Transverse colon (tissue), 4 donors: ENCODE data around the gene ASXL2. TPM values are rescaled to one million over a fixed set of nuclear protein-coding genes. Genes with fewer than 3 reads are reported as not detected.

Experiments
- DNase-seq: peaks from one replicate; pipeline ENCODE4 v3.0.0-alpha.2; 2019
- H3K27ac ChIP-seq, 4 donors: fragments of 200-600 bp; sonication (generic); 2 replicates each; pipeline ENCODE4 v1.5.1; 2016 to 2018; ENCODE audit warnings: inconsistent platforms in 4 of 4
- H3K27me3 ChIP-seq: fragments of 200-600 bp; sonication (generic); 2 replicates; pipeline ENCODE4 v1.5.1; 2017; ENCODE audit warnings: inconsistent platforms
- H3K36me3 ChIP-seq, 4 donors: fragments of 200-600 bp; sonication (generic); 2 replicates each; pipeline ENCODE4 v1.5.1; 2017 to 2019; ENCODE audit warnings: inconsistent platforms in 4 of 4
- H3K4me1 ChIP-seq, 4 donors: fragments of 200-600 bp; sonication (generic); 2 replicates each; pipeline ENCODE4 v1.5.1; 2017 to 2020; ENCODE audit warnings: inconsistent platforms in 4 of 4
- H3K4me3 ChIP-seq, 4 donors: fragments of 200-600 bp; sonication (generic); 1 replicate in 1 of 4; 2 replicates in 3 of 4; pipeline versions ENCODE4 v1.5.1 to v1.6.1; 2017 to 2019; ENCODE audit warnings: inconsistent platforms in 4 of 4
- H3K9me3 ChIP-seq, 2 donors: fragments of 200-600 bp; sonication (generic); 2 replicates each; pipeline ENCODE4 v1.5.1; 2017 to 2019; ENCODE audit warnings: inconsistent platforms in 2 of 2
- CTCF ChIP-seq, 5 experiments: fragments of 200-600 bp in 3 of 5; fragments of 450-650 bp in 2 of 5; sonication (generic) in 3 of 5; IDR thresholded peaks; 1 replicate in 2 of 5; 2 replicates in 3 of 5; pipeline ENCODE4 v1.5.1; 2016 to 2017; ENCODE audit warnings: antibody characterized with exemption in 5 of 5, inconsistent platforms in 3 of 5, mild to moderate bottlenecking in 2 of 5, moderate library complexity in 1 of 5
- EP300 ChIP-seq: sonication (generic); formaldehyde crosslinking; IDR thresholded peaks from one replicate; pipeline ENCODE4 v1.6.1; 2017; ENCODE audit warnings: antibody characterized with exemption, low read depth
- POLR2A ChIP-seq: fragments of 450-650 bp; IDR thresholded peaks from one replicate; pipeline ENCODE4 v1.6.1; 2016; ENCODE audit warnings: antibody characterized with exemption, mild to moderate bottlenecking, moderate library complexity
- POLR2AphosphoS5 ChIP-seq, 3 donors: sonication (generic); formaldehyde crosslinking; IDR thresholded peaks; one replicate each; pipeline ENCODE4 v1.6.1; 2016; ENCODE audit warnings: antibody characterized with exemption in 3 of 3
- WGBS, 2 donors: methylation state at CpG; one replicate each; pipeline ENCODE4 v1.1.5; 2018; ENCODE audit warnings: low coverage in 1 of 2; 5-methylcytosine and 5-hydroxymethylcytosine counted together
- in situ Hi-C, 4 donors: fragments of 200-750 bp; cut with MboI; loops; one replicate each; pipeline versions ENCODE4 v1.15.0 to v1.15.1; 2017; ENCODE audit warnings: low sequenced_read_pairs in 3 of 4, low pct_ligation_motif_present in 1 of 4, low pct_unique_long_range_greater_than_20kb in 1 of 4
- intact Hi-C: fragments of 100-400 bp; cut with DNase I; formaldehyde crosslinking; loops from one replicate; pipeline ENCODE4 v1.15.1; 2023; ENCODE audit warnings: low total_unique reads
- total RNA-seq, 4 donors: library from RNA; depleted of rRNA; stranded (reverse); fragments of >200 nt; gene quantifications; one replicate each; pipeline ENCODE4 v1.1.0, GENCODE V29; 2016

ASXL2 gene
- total RNA-seq, 4 donors from 2014 or later: 17.3 to 36.6 (median 23.3) TPM

GRCh38 chr2:25756536-25756935, 121.8 kb downstream of the ASXL2 start:
- H3K27ac ChIP-seq: no peak overlapping the region
- in situ Hi-C loops: no loop called here
- no peaks in the 10 kb centered on the region for H3K9me3 ChIP-seq
- no peak overlapping the region for H3K4me3 ChIP-seq
- TF ChIP-seq POLR2AphosphoS5 (IDR thresholded peaks at IDR 0.05): no peak
- no peak for TF ChIP-seq POLR2A
- no peak for TF ChIP-seq CTCF (IDR thresholded peaks at IDR 0.05)
- no peak for TF ChIP-seq EP300
- peaks cover 0 to 43% (median 15%) of the 10 kb centered on the region in 4 donors for H3K36me3 ChIP-seq
- intact Hi-C loops: loop anchor here (10.0 kb wide), 1 partner anchor 418 kb away; the partner anchor contains the start of gene GAREM2
- peaks cover 0 to 12% (median 0%) of the 10 kb centered on the region in 4 donors for H3K4me1 ChIP-seq
- WGBS, 2 donors: 63 to 86% methylated on average over 3 to 4 of the region's 4 CpGs
- no peaks in the 10 kb centered on the region for H3K27me3 ChIP-seq
- no peak for DNase-seq

GRCh38 chr2:25749676-25750075, 128.6 kb downstream of the ASXL2 start:
- DNase-seq: no peak
- Histone ChIP-seq H3K36me3 (peaks cover 0 to 76% (median 28%) of the 10 kb centered on the region in 4 donors), H3K4me3 (no peak overlapping the region), H3K9me3 (no peaks in the 10 kb centered on the region), H3K4me1 (no peaks in the 10 kb centered on the region), H3K27ac (no peak overlapping the region), H3K27me3 (no peaks in the 10 kb centered on the region)
- in situ Hi-C loops (no loop called here), intact Hi-C loops (loop anchor here (10.0 kb wide), 1 partner anchor 425 kb away; the partner anchor contains the start of gene GAREM2)
- 90 to 100% methylated on average over 3 to 5 of the region's 5 CpGs for WGBS, 2 donors
- TF ChIP-seq POLR2A: no peak
- no peak for TF ChIP-seq POLR2AphosphoS5 (IDR thresholded peaks at IDR 0.05)
- TF ChIP-seq CTCF (IDR thresholded peaks at IDR 0.05): no peak
- no peak for TF ChIP-seq EP300

GRCh38 chr2:25744055-25744454, 134.2 kb downstream of the ASXL2 start:
- no peak for DNase-seq
- H3K27me3 ChIP-seq: no peaks in the 10 kb centered on the region
- H3K4me1 ChIP-seq: no peaks in the 10 kb centered on the region
- intact Hi-C loops (no loop called here), in situ Hi-C loops (no loop called here)
- no peak for TF ChIP-seq EP300
- WGBS, 2 donors: 94 to 100% methylated on average over 3 to 8 of the region's 8 CpGs
- H3K36me3 ChIP-seq: peaks cover 0 to 38% (median 18%) of the 10 kb centered on the region in 4 donors
- no peaks in the 10 kb centered on the region for H3K9me3 ChIP-seq
- H3K27ac ChIP-seq: no peak overlapping the region
- H3K4me3 ChIP-seq: no peak overlapping the region

DNA sequence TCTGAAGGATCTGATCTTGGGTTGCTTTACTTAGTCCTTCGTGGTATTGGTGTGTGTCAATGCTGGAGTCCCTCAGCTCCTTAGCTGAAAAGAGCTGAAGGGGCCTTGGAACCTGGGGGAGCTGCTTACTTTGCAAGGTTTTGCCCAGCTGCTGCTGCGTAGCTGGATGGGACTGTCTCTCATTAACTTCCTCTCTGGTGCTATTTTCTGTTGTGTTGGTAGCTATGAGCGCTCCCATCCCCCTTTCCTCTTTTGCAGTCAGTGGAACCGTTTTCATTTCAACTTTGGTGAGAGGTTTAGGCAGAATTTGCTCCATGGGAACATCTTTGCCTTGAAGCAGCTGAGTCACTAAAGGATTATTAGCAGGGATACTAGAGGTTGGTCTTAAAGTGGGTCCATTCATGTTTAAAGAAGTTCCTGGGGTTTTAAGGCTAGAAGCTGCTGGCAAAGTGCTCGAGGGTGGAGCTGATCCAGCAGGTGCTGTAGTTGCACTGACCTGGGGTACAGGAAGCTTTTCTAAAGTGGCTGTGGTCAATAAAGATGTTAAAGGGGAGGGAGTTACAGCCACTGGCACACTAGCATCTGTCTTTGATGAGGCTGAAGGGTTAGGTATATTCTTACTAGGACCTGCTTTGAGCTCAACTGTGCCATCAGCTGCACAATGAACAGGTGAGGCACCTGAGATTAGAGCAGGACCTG, 135.0 kb downstream of the ASXL2 start:
- intact Hi-C loops: no loop called here
- Histone ChIP-seq H3K36me3 (peaks cover 0 to 32% (median 15%) of the 10 kb centered on the region in 4 donors), H3K4me1 (no peaks in the 10 kb centered on the region), H3K9me3 (no peaks in the 10 kb centered on the region), H3K27me3 (no peaks in the 10 kb centered on the region), H3K27ac (no peak overlapping the region), H3K4me3 (no peak overlapping the region)
- no peak for DNase-seq
- TF ChIP-seq EP300 (no peak), POLR2A (no peak), CTCF (IDR thresholded peaks at IDR 0.05) (no peak), POLR2AphosphoS5 (IDR thresholded peaks at IDR 0.05) (no peak)
- 40 to 76% methylated on average over 1 to 5 of the region's 5 CpGs for WGBS, 2 donors
- in situ Hi-C loops: no loop called here
